Measurements from ENCODE around the gene TRAK1.

Gene TRAK1

GRCh38 chr3:42174679-42175385 lies 83.7 kb downstream of the TRAK1 start:
- Histone ChIP-seq H3K9ac (ENCODE audit: low read depth, low read length) (no peak overlapping the region), H3K4me1 (ENCODE audit: insufficient read depth, low read length) (peaks cover 10% of the 10 kb centered on the region), H3K4me3 (ENCODE audit: low read length) (no peak overlapping the region), H3K9me3 (ENCODE audit: insufficient read depth, low read depth, low read length) (no peaks in the 10 kb centered on the region), H3K27ac (ENCODE audit: low read depth, low read length) (no peak overlapping the region), H3K36me3 (ENCODE audit: insufficient read depth, low read length) (peaks cover 14% of the 10 kb centered on the region), H3K27me3 (ENCODE audit: insufficient read depth, low read length) (no peaks in the 10 kb centered on the region)
- 93% methylated on average over 8 of the region's 10 CpGs for WGBS

GRCh38 chr3:42175386-42176240 lies 84.5 kb downstream of the TRAK1 start:
- no peak overlapping the region for H3K4me3 ChIP-seq (ENCODE audit: low read length)
- H3K27ac ChIP-seq (ENCODE audit: low read depth, low read length) = no peak overlapping the region
- no peaks in the 10 kb centered on the region for H3K9me3 ChIP-seq (ENCODE audit: insufficient read depth, low read depth, low read length)
- H3K9ac ChIP-seq (ENCODE audit: low read depth, low read length) = no peak overlapping the region
- 87% methylated on average over 8 of the region's 9 CpGs for WGBS
- peaks cover 14% of the 10 kb centered on the region for H3K36me3 ChIP-seq (ENCODE audit: insufficient read depth, low read length)
- peaks cover 11% of the 10 kb centered on the region for H3K4me1 ChIP-seq (ENCODE audit: insufficient read depth, low read length)
- H3K27me3 ChIP-seq (ENCODE audit: insufficient read depth, low read length) = no peaks in the 10 kb centered on the region

- H3K27me3 ChIP-seq (ENCODE audit: insufficient read depth, low read length) = no peaks in the 10 kb centered on the region
- no peak overlapping the region for H3K9ac ChIP-seq (ENCODE audit: low read depth, low read length)
- no peak overlapping the region for H3K4me3 ChIP-seq (ENCODE audit: low read length)
- H3K9me3 ChIP-seq (ENCODE audit: insufficient read depth, low read depth, low read length) = no peaks in the 10 kb centered on the region
- WGBS = 89% methylated on average over 7 of the region's 7 CpGs
- H3K4me1 ChIP-seq (ENCODE audit: insufficient read depth, low read length) = peaks cover 11% of the 10 kb centered on the region
- no peak overlapping the region for H3K27ac ChIP-seq (ENCODE audit: low read depth, low read length)
- peaks cover 14% of the 10 kb centered on the region for H3K36me3 ChIP-seq (ENCODE audit: insufficient read depth, low read length)
These were observed 85.3 kb downstream of the TRAK1 start for GRCh38 chr3:42176242-42177034.

- Histone ChIP-seq H3K27me3 (ENCODE audit: insufficient read depth, low read length) (no peaks in the 10 kb centered on the region), H3K4me3 (ENCODE audit: low read length) (no peak overlapping the region), H3K4me1 (ENCODE audit: insufficient read depth, low read length) (peaks cover 11% of the 10 kb centered on the region), H3K27ac (ENCODE audit: low read depth, low read length) (no peak overlapping the region), H3K36me3 (ENCODE audit: insufficient read depth, low read length) (peaks cover 14% of the 10 kb centered on the region), H3K9me3 (ENCODE audit: insufficient read depth, low read depth, low read length) (no peaks in the 10 kb centered on the region), H3K9ac (ENCODE audit: low read depth, low read length) (no peak overlapping the region)
- WGBS = 94% methylated on average over 6 of the region's 6 CpGs
These were observed 86.1 kb downstream of the TRAK1 start for GRCh38 chr3:42177068-42177800.

GRCh38 chr3:42177801-42178150 lies 86.6 kb downstream of the TRAK1 start:
- Histone ChIP-seq H3K27me3 (ENCODE audit: insufficient read depth, low read length) (no peaks in the 10 kb centered on the region), H3K27ac (ENCODE audit: low read depth, low read length) (no peak overlapping the region), H3K4me1 (ENCODE audit: insufficient read depth, low read length) (peaks cover 11% of the 10 kb centered on the region), H3K9me3 (ENCODE audit: insufficient read depth, low read depth, low read length) (no peaks in the 10 kb centered on the region), H3K36me3 (ENCODE audit: insufficient read depth, low read length) (peaks cover 14% of the 10 kb centered on the region), H3K9ac (ENCODE audit: low read depth, low read length) (no peak overlapping the region), H3K4me3 (ENCODE audit: low read length) (no peak overlapping the region)
- WGBS = 95% methylated on average over 9 of the region's 9 CpGs

- WGBS = 61% methylated on average over 7 of the region's 7 CpGs
- H3K27ac ChIP-seq (ENCODE audit: low read depth, low read length) = peak overlapping the region; percentile 19
- 0 out of 2 replicates have a peak overlapping the region, but pooled peaks have one; percentile 2 for H3K9ac ChIP-seq (ENCODE audit: low read depth, low read length)
- no peak overlapping the region for H3K4me3 ChIP-seq (ENCODE audit: low read length)
- H3K36me3 ChIP-seq (ENCODE audit: insufficient read depth, low read length) = peaks cover 14% of the 10 kb centered on the region
- H3K4me1 ChIP-seq (ENCODE audit: insufficient read depth, low read length) = peaks cover 18% of the 10 kb centered on the region
- H3K9me3 ChIP-seq (ENCODE audit: insufficient read depth, low read depth, low read length) = no peaks in the 10 kb centered on the region
- H3K27me3 ChIP-seq (ENCODE audit: insufficient read depth, low read length) = no peaks in the 10 kb centered on the region
These were observed 88.1 kb downstream of the TRAK1 start for GRCh38 chr3:42179110-42179725.

- no peaks in the 10 kb centered on the region for H3K9me3 ChIP-seq (ENCODE audit: insufficient read depth, low read depth, low read length)
- 93% methylated on average over 8 of the region's 8 CpGs for WGBS
- no peak overlapping the region for H3K27ac ChIP-seq (ENCODE audit: low read depth, low read length)
- H3K4me1 ChIP-seq (ENCODE audit: insufficient read depth, low read length) = peaks cover 18% of the 10 kb centered on the region
- no peak overlapping the region for H3K4me3 ChIP-seq (ENCODE audit: low read length)
- H3K27me3 ChIP-seq (ENCODE audit: insufficient read depth, low read length) = no peaks in the 10 kb centered on the region
- no peak overlapping the region for H3K9ac ChIP-seq (ENCODE audit: low read depth, low read length)
- H3K36me3 ChIP-seq (ENCODE audit: insufficient read depth, low read length) = peaks cover 21% of the 10 kb centered on the region
These were observed 89.7 kb downstream of the TRAK1 start for GRCh38 chr3:42180901-42181300.

- H3K4me3 ChIP-seq (ENCODE audit: low read length) = no peak overlapping the region
- no peaks in the 10 kb centered on the region for H3K27me3 ChIP-seq (ENCODE audit: insufficient read depth, low read length)
These were observed 91.4 kb downstream of the TRAK1 start for GRCh38 chr3:42182555-42182954.

GRCh38 chr3:42183991-42184632 lies 93.0 kb downstream of the TRAK1 start:
- H3K36me3 ChIP-seq (ENCODE audit: insufficient read depth, low read length) = peaks cover 18% of the 10 kb centered on the region
- H3K9ac ChIP-seq (ENCODE audit: low read depth, low read length) = no peak overlapping the region
- H3K4me1 ChIP-seq (ENCODE audit: insufficient read depth, low read length) = peaks cover 14% of the 10 kb centered on the region
- 86% methylated on average over 3 of the region's 3 CpGs for WGBS
- no peaks in the 10 kb centered on the region for H3K27me3 ChIP-seq (ENCODE audit: insufficient read depth, low read length)
- H3K4me3 ChIP-seq (ENCODE audit: low read length) = no peak overlapping the region
- H3K9me3 ChIP-seq (ENCODE audit: insufficient read depth, low read depth, low read length) = no peaks in the 10 kb centered on the region
- H3K27ac ChIP-seq (ENCODE audit: low read depth, low read length) = no peak overlapping the region

More at GRCh38 chr3:42182555-42182954, 91.4 kb downstream of the TRAK1 start:
- 91% methylated on average over 3 of the region's 3 CpGs for WGBS
- Histone ChIP-seq H3K9me3 (ENCODE audit: insufficient read depth, low read depth, low read length) (no peaks in the 10 kb centered on the region), H3K36me3 (ENCODE audit: insufficient read depth, low read length) (peaks cover 11% of the 10 kb centered on the region), H3K4me1 (ENCODE audit: insufficient read depth, low read length) (peaks cover 18% of the 10 kb centered on the region), H3K27ac (ENCODE audit: low read depth, low read length) (no peak overlapping the region), H3K9ac (ENCODE audit: low read depth, low read length) (no peak overlapping the region)
